ENCODE results near the gene ACVR1B. TPM values are rescaled to one million over a fixed set of nuclear protein-coding genes. Genes with fewer than 3 reads are reported as not detected.
A peak's percentile ranks its signal among the peaks of the same experiment; 100 is the strongest.

Gene ACVR1B
- total and polyA plus RNA-seq, 2 of the 8 experiments (the other 6 are each of a cell fraction or from before 2014, with no cell fraction given), result 16.0 to 19.2 TPM

DNA sequence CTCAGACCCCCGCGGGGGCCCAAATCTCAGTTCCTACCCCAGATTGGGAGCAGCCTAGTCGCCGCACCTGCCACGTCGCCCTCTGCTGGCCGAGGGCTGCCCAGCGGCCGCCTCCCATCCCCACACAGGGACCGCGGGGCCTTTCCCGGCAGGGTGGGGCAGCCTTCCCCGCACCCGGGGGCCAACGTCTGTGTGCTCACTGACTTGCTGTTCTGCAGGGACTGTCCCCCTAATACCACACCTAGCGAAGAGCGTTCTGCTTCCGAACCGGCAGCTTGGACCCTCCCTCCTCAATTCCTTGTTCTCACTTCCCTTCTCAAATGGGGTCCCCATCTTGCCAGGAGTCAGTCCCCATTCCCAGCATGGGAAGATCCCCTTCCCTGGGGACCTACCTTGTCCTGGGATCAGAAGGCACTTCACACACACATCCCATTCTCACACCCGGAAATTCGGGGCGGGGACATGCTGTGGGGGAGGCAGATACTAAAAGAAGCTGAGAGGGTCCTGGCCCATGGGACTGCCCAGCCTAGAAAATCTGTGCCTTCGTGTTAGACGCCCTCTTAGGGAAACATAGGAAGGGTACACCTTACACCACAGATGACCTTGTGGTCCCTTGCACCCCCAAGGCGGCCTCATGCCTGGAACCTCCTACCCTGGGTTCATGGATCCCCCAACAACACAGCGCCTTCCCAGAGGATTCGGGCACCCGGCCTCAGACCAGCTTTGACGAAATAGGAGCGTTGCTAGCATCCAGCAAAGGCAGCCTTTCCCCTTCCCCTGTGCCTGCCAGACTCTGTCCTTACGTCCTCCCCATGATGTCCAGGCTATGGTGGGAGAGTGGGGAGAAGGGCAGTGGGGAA is 27.8 kb upstream of the ACVR1B start (continued):
- TF ChIP-seq, protein P1, sequence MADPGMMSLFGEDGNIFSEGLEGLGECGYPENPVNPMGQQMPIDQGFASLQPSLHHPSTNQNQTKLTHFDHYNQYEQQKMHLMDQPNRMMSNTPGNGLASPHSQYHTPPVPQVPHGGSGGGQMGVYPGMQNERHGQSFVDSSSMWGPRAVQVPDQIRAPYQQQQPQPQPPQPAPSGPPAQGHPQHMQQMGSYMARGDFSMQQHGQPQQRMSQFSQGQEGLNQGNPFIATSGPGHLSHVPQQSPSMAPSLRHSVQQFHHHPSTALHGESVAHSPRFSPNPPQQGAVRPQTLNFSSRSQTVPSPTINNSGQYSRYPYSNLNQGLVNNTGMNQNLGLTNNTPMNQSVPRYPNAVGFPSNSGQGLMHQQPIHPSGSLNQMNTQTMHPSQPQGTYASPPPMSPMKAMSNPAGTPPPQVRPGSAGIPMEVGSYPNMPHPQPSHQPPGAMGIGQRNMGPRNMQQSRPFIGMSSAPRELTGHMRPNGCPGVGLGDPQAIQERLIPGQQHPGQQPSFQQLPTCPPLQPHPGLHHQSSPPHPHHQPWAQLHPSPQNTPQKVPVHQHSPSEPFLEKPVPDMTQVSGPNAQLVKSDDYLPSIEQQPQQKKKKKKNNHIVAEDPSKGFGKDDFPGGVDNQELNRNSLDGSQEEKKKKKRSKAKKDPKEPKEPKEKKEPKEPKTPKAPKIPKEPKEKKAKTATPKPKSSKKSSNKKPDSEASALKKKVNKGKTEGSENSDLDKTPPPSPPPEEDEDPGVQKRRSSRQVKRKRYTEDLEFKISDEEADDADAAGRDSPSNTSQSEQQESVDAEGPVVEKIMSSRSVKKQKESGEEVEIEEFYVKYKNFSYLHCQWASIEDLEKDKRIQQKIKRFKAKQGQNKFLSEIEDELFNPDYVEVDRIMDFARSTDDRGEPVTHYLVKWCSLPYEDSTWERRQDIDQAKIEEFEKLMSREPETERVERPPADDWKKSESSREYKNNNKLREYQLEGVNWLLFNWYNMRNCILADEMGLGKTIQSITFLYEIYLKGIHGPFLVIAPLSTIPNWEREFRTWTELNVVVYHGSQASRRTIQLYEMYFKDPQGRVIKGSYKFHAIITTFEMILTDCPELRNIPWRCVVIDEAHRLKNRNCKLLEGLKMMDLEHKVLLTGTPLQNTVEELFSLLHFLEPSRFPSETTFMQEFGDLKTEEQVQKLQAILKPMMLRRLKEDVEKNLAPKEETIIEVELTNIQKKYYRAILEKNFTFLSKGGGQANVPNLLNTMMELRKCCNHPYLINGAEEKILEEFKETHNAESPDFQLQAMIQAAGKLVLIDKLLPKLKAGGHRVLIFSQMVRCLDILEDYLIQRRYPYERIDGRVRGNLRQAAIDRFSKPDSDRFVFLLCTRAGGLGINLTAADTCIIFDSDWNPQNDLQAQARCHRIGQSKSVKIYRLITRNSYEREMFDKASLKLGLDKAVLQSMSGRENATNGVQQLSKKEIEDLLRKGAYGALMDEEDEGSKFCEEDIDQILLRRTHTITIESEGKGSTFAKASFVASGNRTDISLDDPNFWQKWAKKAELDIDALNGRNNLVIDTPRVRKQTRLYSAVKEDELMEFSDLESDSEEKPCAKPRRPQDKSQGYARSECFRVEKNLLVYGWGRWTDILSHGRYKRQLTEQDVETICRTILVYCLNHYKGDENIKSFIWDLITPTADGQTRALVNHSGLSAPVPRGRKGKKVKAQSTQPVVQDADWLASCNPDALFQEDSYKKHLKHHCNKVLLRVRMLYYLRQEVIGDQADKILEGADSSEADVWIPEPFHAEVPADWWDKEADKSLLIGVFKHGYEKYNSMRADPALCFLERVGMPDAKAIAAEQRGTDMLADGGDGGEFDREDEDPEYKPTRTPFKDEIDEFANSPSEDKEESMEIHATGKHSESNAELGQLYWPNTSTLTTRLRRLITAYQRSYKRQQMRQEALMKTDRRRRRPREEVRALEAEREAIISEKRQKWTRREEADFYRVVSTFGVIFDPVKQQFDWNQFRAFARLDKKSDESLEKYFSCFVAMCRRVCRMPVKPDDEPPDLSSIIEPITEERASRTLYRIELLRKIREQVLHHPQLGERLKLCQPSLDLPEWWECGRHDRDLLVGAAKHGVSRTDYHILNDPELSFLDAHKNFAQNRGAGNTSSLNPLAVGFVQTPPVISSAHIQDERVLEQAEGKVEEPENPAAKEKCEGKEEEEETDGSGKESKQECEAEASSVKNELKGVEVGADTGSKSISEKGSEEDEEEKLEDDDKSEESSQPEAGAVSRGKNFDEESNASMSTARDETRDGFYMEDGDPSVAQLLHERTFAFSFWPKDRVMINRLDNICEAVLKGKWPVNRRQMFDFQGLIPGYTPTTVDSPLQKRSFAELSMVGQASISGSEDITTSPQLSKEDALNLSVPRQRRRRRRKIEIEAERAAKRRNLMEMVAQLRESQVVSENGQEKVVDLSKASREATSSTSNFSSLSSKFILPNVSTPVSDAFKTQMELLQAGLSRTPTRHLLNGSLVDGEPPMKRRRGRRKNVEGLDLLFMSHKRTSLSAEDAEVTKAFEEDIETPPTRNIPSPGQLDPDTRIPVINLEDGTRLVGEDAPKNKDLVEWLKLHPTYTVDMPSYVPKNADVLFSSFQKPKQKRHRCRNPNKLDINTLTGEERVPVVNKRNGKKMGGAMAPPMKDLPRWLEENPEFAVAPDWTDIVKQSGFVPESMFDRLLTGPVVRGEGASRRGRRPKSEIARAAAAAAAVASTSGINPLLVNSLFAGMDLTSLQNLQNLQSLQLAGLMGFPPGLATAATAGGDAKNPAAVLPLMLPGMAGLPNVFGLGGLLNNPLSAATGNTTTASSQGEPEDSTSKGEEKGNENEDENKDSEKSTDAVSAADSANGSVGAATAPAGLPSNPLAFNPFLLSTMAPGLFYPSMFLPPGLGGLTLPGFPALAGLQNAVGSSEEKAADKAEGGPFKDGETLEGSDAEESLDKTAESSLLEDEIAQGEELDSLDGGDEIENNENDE (IDR thresholded peaks at IDR 0.05; ENCODE audit: insufficient replicate concordance, low read length), result no peak
- 0 out of 2 replicates have a peak, but pooled peaks have one; percentile 40 for TF ChIP-seq SP4 (IDR thresholded peaks at IDR 0.05; ENCODE audit: low read length)
- peak; percentile 22 for TF ChIP-seq TAF7 (optimal IDR thresholded peaks at IDR 0.05; ENCODE audit: borderline replicate concordance, low read depth, low read length)
- TF ChIP-seq, protein P2, sequence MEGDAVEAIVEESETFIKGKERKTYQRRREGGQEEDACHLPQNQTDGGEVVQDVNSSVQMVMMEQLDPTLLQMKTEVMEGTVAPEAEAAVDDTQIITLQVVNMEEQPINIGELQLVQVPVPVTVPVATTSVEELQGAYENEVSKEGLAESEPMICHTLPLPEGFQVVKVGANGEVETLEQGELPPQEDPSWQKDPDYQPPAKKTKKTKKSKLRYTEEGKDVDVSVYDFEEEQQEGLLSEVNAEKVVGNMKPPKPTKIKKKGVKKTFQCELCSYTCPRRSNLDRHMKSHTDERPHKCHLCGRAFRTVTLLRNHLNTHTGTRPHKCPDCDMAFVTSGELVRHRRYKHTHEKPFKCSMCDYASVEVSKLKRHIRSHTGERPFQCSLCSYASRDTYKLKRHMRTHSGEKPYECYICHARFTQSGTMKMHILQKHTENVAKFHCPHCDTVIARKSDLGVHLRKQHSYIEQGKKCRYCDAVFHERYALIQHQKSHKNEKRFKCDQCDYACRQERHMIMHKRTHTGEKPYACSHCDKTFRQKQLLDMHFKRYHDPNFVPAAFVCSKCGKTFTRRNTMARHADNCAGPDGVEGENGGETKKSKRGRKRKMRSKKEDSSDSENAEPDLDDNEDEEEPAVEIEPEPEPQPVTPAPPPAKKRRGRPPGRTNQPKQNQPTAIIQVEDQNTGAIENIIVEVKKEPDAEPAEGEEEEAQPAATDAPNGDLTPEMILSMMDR (IDR thresholded peaks at IDR 0.05; ENCODE audit: control extremely low read depth in 1 of 3, insufficient read depth in 1 of 3, low read depth in 1 of 3, low read length in 3 of 3), result peak; percentile 87 to 95 (median 92)
- TF ChIP-seq GABPA (IDR thresholded peaks at IDR 0.05; ENCODE audit: borderline replicate concordance, insufficient read depth, low read length), result peak; percentile 79; the same call in 1 of the 2 replicates
- no peak for TF ChIP-seq NRF1 (IDR thresholded peaks at IDR 0.05; ENCODE audit: low read depth, low read length)
- no peak for TF ChIP-seq JUND (IDR thresholded peaks at IDR 0.05; ENCODE audit: low read length)
